DND-41 (cell line): ENCODE measurements around the gene LAIR1.

Experiments used
- ATAC-seq: fragments of 200-7000 bp; cut with Tn5 transposase; 3 replicates; pipeline ENCODE4 v1.9.1; 2021; ENCODE audit warnings: low read depth; ENCODE audit not compliant: insufficient read depth
- DNase-seq: peaks from one replicate; pipeline ENCODE4 v3.0.0-alpha.2; 2020
- H2AFZ ChIP-seq: 2 replicates; pipeline ENCODE4 v1.6.0; 2012; ENCODE audit warnings: low read depth, low read length
- H3K27ac ChIP-seq: 2 replicates; pipeline ENCODE4 v1.5.1; 2012; ENCODE audit warnings: low read length, inconsistent platforms
- H3K27me3 ChIP-seq: fragments of 200-600 bp; sonication (generic); 2 replicates; pipeline ENCODE4 v1.6.0; 2012; ENCODE audit warnings: low read length, mild to moderate bottlenecking, inconsistent platforms; ENCODE audit not compliant: insufficient read depth, poor library complexity
- H3K36me3 ChIP-seq: 2 replicates; pipeline ENCODE4 v1.5.1; 2012; ENCODE audit warnings: low read length, inconsistent platforms; ENCODE audit not compliant: insufficient read depth
- H3K4me1 ChIP-seq: 2 replicates; pipeline ENCODE4 v1.5.1; 2012; ENCODE audit warnings: mild to moderate bottlenecking, low read length; ENCODE audit not compliant: insufficient read depth
- H3K4me2 ChIP-seq: 2 replicates; pipeline ENCODE4 v1.6.0; 2012; ENCODE audit warnings: mild to moderate bottlenecking, moderate library complexity, low read length, inconsistent platforms; ENCODE audit not compliant: insufficient read depth
- H3K4me3 ChIP-seq, 2 experiments: fragments of 200-600 bp in 1 of 2; shearing (Covaris generic) in 1 of 2; 2 replicates each; pipeline ENCODE4 v1.5.1; 2012 to 2016; ENCODE audit warnings: inconsistent platforms in 2 of 2, low read length in 2 of 2, mild to moderate bottlenecking in 2 of 2, low read depth in 1 of 2, moderate library complexity in 1 of 2
- H3K79me2 ChIP-seq: 2 replicates; pipeline ENCODE4 v1.6.0; 2012; ENCODE audit warnings: low read length, inconsistent platforms; ENCODE audit not compliant: insufficient read depth
- H3K9ac ChIP-seq: 2 replicates; pipeline ENCODE4 v1.6.0; 2012; ENCODE audit warnings: low read depth, mild to moderate bottlenecking, inconsistent platforms, low read length, moderate library complexity
- H3K9me3 ChIP-seq: 2 replicates; pipeline ENCODE4 v1.5.1; 2012; ENCODE audit warnings: low read length, moderate library complexity, mild to moderate bottlenecking, inconsistent platforms; ENCODE audit not compliant: insufficient read depth, severe bottlenecking
- H4K20me1 ChIP-seq: 2 replicates; pipeline ENCODE4 v1.6.0; 2012; ENCODE audit warnings: low read length; ENCODE audit not compliant: insufficient read depth
- CTCF ChIP-seq: IDR thresholded peaks from 2 replicates; pipeline ENCODE4 v1.5.1; 2012; ENCODE audit warnings: borderline replicate concordance, low read length, moderate library complexity, mild to moderate bottlenecking; ENCODE audit not compliant: poor library complexity, severe bottlenecking; ENCODE audit errors: extremely low read depth
- EZH2 ChIP-seq: IDR thresholded peaks from 3 replicates; pipeline ENCODE4 v1.6.1; 2012; ENCODE audit warnings: borderline replicate concordance, low read depth, mild to moderate bottlenecking, moderate library complexity, low read length, inconsistent platforms; ENCODE audit not compliant: severe bottlenecking

LAIR1 gene

GRCh38 chr19:54307389-54308020, 57.2 kb downstream of the LAIR1 start:
- Histone ChIP-seq H3K36me3 (no peaks in the 10 kb centered on the region), H3K4me2 (no peak overlapping the region)

GRCh38 chr19:54305141-54305540, 59.6 kb downstream of the LAIR1 start:
- Histone ChIP-seq H3K79me2 (no peaks in the 10 kb centered on the region), H3K4me3 (no peak overlapping the region), H3K9me3 (no peaks in the 10 kb centered on the region), H3K4me1 (no peaks in the 10 kb centered on the region), H3K27ac (no peak overlapping the region), H3K4me2 (no peak overlapping the region), H3K9ac (no peak overlapping the region), H4K20me1 (no peaks in the 10 kb centered on the region), H3K36me3 (no peaks in the 10 kb centered on the region), H3K27me3 (no peaks in the 10 kb centered on the region), H2AFZ (no peak overlapping the region)
- DNase-seq: no peak
- ATAC-seq: no peak
- TF ChIP-seq CTCF (no peak), EZH2 (no peak)

More at GRCh38 chr19:54307389-54308020, 57.2 kb downstream of the LAIR1 start:
- Histone ChIP-seq H3K9ac (no peak overlapping the region), H3K4me1 (no peaks in the 10 kb centered on the region), H3K27ac (no peak overlapping the region), H3K9me3 (no peaks in the 10 kb centered on the region), H3K4me3 (no peak overlapping the region), H2AFZ (no peak overlapping the region), H4K20me1 (no peaks in the 10 kb centered on the region), H3K79me2 (no peaks in the 10 kb centered on the region), H3K27me3 (no peaks in the 10 kb centered on the region)
- no peak for DNase-seq
- TF ChIP-seq CTCF: no peak
- no peak for TF ChIP-seq EZH2
- no peak for ATAC-seq

- Histone ChIP-seq H3K79me2 (no peaks in the 10 kb centered on the region), H4K20me1 (0 out of 2 replicates have a peak, but pooled peaks cover 7% of the 10 kb centered on the region), H2AFZ (no peak overlapping the region), H3K4me2 (no peak overlapping the region), H3K4me1 (no peaks in the 10 kb centered on the region), H3K9me3 (no peaks in the 10 kb centered on the region), H3K4me3 (no peak overlapping the region), H3K27ac (no peak overlapping the region), H3K27me3 (no peaks in the 10 kb centered on the region), H3K36me3 (no peaks in the 10 kb centered on the region), H3K9ac (no peak overlapping the region)
- no peak for DNase-seq
- TF ChIP-seq EZH2: no peak
- no peak for TF ChIP-seq CTCF
- ATAC-seq: no peak
Observed at GRCh38 chr19:54302257-54302656, 62.5 kb downstream of the LAIR1 start.
